ENCODE results near the gene BORA.

GRCh38 chr13:72788831-72789230 lies 61.1 kb downstream of the BORA start:
- TF ChIP-seq ATF3 (IDR thresholded peaks at IDR 0.05) (no peak), RAD21 (IDR thresholded peaks at IDR 0.05) (no peak), REST (IDR thresholded peaks at IDR 0.05) (no peak), TAF1 (conservative IDR thresholded peaks at IDR 0.05) (no peak)
